ENCODE results near the gene CD27. TPM values are rescaled to one million over a fixed set of nuclear protein-coding genes. Genes with fewer than 3 reads are reported as not detected.
A peak's percentile ranks its signal among the peaks of the same experiment; 100 is the strongest.

CD27 gene
- total RNA-seq = 1 to 10 TPM in 1 of 6 experiments, under 1 TPM in 4, not detected in 1; 0.33 to 1.2 (median 0.68) TPM
- long read RNA-seq = 0 reads

- no peaks in the 10 kb centered on the region for H3K4me1 ChIP-seq
- no peak within 1 kb of the TSS for H3K4me3 ChIP-seq
- H3K9me3 ChIP-seq = no peaks in the 10 kb centered on the region
- ATAC-seq (peak in 1 of 4 donors; percentile 27), DNase-seq (peak in 1 of 3 donors; percentile 35)
- intact Hi-C loops (cut with DNase I) = no loop called here
- H3K36me3 ChIP-seq = no peaks in the 10 kb centered on the region
- H3K27me3 ChIP-seq = no peaks in the 10 kb centered on the region
- TF ChIP-seq CTCF (IDR thresholded peaks at IDR 0.05) (no peak), POLR2A (IDR thresholded peaks at IDR 0.05) (no peak)
- no peak within 1 kb of the TSS for H3K27ac ChIP-seq
- 87% methylated on average over 12 of the region's 16 CpGs for WGBS (ENCODE audit: insufficient coverage, low coverage, low lambda C conversion rate, missing lambda C conversion rate)
Measured at GRCh38 chr12:6444704-6445688, at the start of gene CD27. TSS of gene CD27 (plus strand) at chr12:6444955. CDS start at chr12:6445096, 141 bp downstream.

- H3K4me1 ChIP-seq = peaks cover 0 to 3% (median 0%) of the 10 kb centered on the region in 4 donors
- no peak overlapping the region for H3K4me3 ChIP-seq
- no peaks in the 10 kb centered on the region for H3K27me3 ChIP-seq
- intact Hi-C loops (cut with DNase I) = no loop called here
- no peak for DNase-seq
- H3K27ac ChIP-seq = no peak overlapping the region
- H3K9me3 ChIP-seq = no peaks in the 10 kb centered on the region
- 100% methylated on average over 2 of the region's 2 CpGs for WGBS (ENCODE audit: insufficient coverage, low coverage, low lambda C conversion rate, missing lambda C conversion rate)
- peaks cover 0 to 16% (median under 1%) of the 10 kb centered on the region in 4 donors for H3K36me3 ChIP-seq
- no peak for ATAC-seq
- TF ChIP-seq CTCF (IDR thresholded peaks at IDR 0.05) (no peak), POLR2A (IDR thresholded peaks at IDR 0.05) (no peak)
Measured at GRCh38 chr12:6396031-6396430, 48.7 kb upstream of the CD27 start.

GRCh38 chr12:6399884-6400644 is 44.7 kb upstream of the CD27 start:
- 89% methylated on average over 7 of the region's 7 CpGs for WGBS (ENCODE audit: insufficient coverage, low coverage, low lambda C conversion rate, missing lambda C conversion rate)
- no peak overlapping the region for H3K27ac ChIP-seq
- intact Hi-C loops (cut with DNase I) = no loop called here

More at GRCh38 chr12:6399884-6400644, 44.7 kb upstream of the CD27 start:
- Histone ChIP-seq H3K27me3 (no peaks in the 10 kb centered on the region), H3K36me3 (peaks cover 0 to 7% (median 0%) of the 10 kb centered on the region in 4 donors), H3K9me3 (no peaks in the 10 kb centered on the region), H3K4me3 (no peak overlapping the region), H3K4me1 (no peaks in the 10 kb centered on the region)
- DNase-seq (no peak), ATAC-seq (no peak)
- TF ChIP-seq CTCF (IDR thresholded peaks at IDR 0.05) (no peak), POLR2A (IDR thresholded peaks at IDR 0.05) (no peak)

Measured in right lobe of liver (tissue), 6 donors.